Measurements from ENCODE around the gene RPN2.
"Not testable (repeated sequence)": the region's sequence is repeated elsewhere in the genome, so short reads cannot be mapped to it uniquely, and the experiment has no call there.

The RPN2 gene

DNA sequence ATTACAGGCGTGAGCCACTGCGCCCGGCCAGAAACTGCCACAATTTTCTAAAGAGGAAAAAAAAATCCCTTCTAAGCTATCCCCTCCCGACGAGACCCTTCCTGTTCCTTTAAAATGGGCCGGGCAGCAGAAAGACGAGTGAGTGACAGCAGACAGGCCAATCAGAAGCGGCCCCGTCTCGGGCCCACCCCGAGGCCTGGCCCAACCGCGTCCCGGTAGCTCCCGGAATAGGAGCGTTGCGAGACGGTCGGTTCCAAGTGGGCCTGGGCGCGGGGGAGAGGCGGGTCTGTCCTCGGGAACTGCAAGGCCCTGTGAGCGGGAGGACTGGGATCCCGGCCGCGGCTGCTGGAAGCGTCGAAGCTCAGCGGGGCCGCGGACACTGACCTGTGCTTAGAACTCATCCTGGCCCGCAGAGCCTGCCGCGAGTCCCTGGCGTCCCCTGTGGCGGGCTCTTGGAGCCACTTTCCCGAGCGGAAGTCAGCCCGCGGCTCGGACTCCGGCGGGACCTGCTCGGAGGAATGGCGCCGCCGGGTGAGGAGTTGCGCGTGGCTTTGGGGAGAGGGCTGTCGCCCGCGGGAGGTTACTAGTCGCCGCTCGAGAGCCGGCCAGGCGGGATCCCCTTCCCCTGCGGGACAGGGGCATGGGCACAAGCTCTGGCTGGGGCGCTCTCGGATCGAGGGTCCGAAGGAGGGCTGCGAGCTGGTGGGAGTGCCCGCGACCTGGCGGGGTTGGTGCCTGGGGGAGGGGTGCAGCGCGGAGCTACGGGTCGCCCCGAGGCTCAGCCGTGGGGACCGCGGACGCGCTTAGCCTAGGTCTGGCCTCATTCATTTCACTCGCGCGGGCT is at the start of gene RPN2, which contains the start of gene MROH8:
Gene RPN2, plus strand, starts transcription at position 492 of the 844 bp plus-strand sequence. Its CDS starts 27 bp downstream, at position 519.
Gene MROH8, minus strand, starts transcription at position 710 of the 844 bp plus-strand sequence.
- peak; percentile 95 to 97 for DNase-seq (ENCODE audit: low read depth in 2 of 2)

DNA sequence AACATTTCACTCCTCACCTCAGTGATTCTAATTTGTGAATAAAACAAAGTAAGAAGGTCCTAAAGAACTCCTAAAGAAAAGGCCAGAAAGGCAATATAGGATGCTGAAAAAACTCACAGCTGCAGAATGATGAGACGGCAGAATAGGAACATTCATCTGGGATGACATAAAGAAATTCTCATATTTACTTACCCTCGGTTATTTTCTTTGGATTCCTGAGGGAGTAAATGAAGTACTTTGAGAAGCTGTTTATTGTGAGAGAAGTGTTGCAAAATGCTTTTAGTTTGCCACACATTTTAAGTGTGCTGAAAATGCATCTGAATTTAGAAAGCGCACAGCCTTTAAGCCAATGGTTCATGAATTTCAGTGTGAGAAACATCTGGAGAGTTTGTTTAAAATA is 47.6 kb upstream of the RPN2 start:
- no peak for DNase-seq (ENCODE audit: low read depth in 2 of 2)

DNA sequence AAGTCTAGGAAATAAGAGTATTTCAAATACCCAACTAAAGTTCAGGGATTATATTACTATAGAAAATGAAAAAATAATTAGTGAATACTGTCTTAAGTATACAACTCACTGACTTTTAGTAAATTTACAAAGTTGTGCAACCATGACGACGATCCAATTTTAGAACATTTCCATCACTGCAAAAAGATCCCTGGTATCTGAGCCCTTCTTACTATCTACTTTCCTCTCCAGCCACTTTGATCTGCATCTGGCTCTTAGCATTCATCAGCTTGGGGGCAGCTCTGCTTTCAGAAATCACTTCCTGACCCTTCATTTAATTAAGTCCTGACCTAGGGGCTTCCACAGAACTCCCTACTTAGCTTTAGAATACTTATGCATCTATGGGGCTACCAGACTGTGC is 45.2 kb upstream of the RPN2 start:
- no peak for DNase-seq (ENCODE audit: low read depth in 2 of 2)

DNA sequence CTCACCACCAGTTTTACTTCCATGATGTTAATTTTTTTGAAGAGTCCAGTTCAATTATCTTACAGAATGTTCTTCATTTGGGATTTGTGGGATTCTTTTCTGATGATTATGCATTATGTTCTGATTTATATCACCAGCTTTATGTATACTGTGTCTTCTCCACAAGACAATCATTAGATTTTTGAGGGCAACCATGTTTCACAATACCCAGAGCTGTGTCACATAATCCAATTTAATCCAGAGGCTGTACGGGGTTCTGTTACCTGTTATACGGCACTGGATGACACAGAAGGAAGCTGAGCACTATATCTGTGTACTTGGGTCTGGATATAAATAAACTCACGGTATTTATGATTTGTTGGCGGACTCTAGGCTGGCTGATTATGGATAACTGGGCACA is 41.6 kb upstream of the RPN2 start:
- no peak for DNase-seq (ENCODE audit: low read depth in 2 of 2)

DNA sequence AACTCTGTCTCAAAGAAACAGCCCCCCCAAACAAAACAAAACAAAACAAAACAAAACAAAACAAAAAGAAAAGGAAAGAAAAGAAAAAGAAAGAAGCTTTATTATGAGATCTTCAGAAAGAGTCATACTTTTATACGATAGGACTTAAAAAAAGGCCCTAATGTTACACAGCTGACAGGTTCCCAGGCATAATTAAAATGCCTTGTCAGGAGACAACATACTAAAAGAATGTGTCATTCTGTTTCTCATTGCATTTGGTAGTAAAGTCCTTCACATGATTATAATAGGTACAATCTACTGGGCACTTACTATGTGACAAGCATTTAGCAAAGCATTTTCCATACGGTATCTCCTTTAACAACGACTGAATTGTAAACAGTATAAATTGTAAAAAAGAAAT is 36.4 kb upstream of the RPN2 start:
- DNase-seq (ENCODE audit: low read depth in 2 of 2) = no peak

DNA sequence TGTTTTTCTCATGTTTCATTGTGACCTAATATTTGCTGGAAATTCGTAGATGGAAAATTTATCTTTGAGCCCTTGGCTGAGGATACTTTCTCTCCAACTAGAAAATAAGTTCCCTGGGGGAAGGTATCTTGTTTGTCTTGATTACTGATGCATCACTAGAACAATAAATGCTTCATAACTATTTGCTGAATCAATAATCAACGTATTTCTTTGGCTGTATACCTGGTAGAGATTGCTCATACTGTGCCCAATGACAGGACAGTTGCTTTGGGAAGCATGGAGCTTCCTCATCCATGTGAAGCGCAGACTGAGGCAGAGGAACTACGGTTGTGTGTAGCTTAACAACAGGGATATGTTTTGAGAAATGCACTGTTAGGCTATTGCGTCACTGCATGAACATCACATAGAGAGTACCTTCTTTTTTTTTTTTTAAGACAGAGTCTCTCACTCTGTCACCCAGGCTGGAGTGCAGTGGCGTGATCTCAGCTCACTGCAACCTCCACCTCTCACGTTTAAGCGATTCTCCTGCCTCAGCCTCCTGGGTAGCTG is 34.2 kb upstream of the RPN2 start:
- no peak for DNase-seq (ENCODE audit: low read depth in 2 of 2)

DNA sequence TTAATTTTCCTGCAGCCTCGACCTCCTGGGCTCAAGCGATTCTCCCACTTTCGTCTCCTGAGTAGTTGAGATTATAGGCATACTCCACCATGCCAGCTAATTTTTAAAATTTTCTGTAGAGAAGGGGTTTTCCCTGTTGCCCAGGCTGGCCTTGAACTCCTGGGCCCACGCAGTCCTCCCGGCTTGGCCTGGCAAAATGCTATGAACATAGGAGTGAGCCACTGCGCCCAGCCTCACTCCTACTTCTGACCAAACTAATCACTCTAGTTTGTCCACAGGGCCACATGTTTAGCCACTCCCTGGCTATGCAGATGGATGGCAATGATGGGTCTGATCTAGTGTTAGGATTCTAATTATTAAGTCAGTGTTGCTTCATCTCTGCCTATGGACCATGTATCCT is 31.9 kb upstream of the RPN2 start:
- DNase-seq (ENCODE audit: low read depth in 2 of 2) = no peak

DNA sequence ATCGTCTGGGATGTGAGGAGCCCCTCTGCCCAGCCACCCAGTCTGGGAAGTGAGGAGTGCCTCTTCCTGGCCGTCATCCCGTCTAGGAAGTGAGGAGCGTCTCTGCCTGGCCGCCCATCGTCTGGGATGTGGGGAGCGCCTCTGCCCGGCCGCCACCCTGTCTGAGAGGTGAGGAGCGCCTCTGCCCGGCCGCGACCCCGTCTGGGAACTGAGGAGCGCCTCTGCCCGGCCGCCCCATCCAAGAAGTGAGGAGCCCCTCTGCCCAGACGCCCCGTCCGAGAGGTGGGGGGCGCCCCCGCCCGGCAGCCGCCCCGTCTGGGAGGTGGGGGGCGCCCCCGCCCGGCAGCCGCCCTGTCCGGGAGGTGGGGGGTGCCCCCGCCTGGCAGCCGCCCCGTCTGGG is 28.3 kb upstream of the RPN2 start:
- not testable (repeated sequence) for DNase-seq (ENCODE audit: low read depth in 2 of 2)

DNA sequence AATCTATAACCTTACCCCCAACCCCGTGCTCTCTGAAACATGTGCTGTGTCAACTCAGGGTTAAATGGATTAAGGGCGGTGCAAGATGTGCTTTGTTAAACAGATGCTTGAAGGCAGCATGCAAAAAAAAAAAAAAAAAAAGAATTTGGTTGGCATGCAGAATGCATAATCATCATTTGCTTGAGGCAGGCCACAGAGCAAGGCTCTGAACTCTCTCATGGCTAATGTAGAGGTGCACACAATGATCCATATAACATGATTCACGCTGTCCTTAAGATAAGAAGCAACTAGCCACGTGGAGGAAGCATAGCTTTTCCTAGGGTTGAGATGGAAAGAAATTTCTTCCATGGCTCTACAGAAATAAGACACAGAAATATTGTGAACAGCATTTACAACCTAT is 27.6 kb upstream of the RPN2 start:
- DNase-seq (ENCODE audit: low read depth in 2 of 2) = no peak

DNA sequence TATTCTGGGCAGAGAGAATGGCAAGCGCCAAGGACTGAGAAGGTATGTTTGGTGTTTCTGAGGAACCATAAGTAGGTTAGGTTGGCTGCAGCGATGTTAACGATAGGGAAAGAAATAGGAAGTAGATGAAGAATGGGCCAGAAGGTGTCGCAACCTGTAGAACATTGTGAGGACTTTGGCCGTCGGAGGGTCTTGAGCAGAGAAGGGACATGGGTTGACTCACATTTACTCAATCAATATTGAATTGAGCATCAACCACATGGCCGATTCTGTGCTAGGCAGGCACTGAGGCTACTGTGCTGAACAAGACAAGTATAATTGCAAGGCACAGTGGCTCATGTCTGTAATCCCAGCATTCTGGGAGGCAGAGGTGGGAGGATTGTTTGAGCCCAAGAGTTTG is 26.8 kb upstream of the RPN2 start:
- DNase-seq (ENCODE audit: low read depth in 2 of 2) = no peak

DNA sequence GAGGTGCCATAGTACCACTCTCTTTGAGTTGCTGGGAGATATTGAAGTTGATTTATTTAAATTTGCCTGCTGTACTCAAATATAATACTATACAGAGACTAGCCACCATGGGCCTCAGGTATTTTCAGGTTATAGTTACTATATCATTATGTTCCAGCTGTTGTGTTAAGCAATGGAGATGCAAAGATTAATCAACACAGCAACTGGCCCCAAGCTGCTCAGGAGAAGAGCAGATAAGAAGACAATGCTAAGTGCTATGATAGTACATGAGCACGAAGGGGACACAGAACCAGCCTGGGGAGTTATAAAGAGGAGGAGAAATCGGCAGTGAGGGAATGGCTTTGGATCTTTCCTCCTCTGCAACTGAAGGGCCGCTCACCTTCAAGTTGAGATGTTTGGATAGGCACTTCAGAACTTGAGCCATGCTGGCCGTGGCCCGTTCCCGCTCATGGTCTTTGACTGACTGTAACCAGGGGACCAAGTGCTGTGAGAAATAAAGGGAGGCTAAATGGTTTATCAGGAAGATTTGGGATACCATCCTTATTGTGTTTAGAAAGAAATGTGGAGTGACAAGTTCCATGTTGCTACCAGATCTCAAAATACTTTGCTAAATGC is 24.3 kb upstream of the RPN2 start:
- DNase-seq (ENCODE audit: low read depth in 2 of 2) = no peak

DNA sequence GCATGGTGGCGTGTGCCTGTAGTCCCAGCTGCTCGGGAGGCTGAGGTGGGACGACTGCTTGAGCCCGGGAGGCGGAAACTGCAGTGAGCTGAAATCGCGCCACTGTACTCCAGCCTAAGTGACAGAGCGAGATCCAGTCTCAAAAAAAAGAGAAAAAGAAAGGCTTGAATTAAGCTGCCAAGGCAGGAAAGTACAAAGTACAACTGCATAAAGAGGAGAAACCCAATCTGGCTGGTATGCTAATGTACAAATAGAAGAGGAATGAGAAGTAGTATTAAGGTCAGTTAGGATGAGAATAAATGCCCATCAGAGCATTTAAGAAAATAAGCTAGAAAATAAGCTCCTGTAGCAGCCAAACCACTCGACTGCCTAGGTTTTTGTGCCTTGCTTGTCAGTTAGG is 23.1 kb upstream of the RPN2 start:
- no peak for DNase-seq (ENCODE audit: low read depth in 2 of 2)

DNA sequence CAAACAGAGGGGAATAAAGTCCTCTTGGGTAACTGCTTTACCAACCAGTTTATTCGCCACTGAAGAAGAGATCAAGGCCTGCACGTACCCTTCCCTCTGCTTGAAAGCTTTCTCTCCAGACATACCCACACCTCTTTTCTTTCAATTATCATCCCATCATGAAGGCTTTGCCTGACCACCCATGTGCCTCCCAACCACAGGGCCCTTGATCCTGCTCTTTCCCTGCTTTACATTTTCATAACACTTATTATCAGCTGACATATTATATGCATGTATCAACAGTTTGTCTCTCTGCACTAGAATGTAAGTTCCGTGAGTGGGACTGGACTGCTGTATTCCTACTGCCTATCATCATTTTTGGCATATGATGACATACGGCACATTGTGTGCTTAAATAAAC is 20.9 kb upstream of the RPN2 start:
- DNase-seq (ENCODE audit: low read depth in 2 of 2) = no peak

DNA sequence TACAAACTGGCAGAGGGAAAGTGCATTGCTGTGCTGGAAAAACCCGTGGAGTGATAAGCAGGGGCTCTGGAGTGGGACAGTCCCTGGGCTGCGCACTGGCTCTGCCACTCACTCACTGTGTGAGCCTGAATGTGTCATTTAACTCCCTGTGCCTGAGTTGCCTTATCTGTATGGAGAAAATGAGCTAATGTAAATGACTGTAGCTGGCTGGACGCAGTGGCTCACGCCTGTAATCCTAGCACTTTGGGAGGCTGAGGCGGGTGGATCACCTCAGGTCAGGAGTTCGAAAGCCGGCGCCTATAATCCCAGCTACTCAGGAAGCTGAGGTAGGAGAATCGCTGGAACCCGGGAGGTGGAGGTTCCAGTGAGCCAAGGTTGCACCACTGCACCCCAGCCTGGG is 18.4 kb upstream of the RPN2 start:
- no peak for DNase-seq (ENCODE audit: low read depth in 2 of 2)

DNA sequence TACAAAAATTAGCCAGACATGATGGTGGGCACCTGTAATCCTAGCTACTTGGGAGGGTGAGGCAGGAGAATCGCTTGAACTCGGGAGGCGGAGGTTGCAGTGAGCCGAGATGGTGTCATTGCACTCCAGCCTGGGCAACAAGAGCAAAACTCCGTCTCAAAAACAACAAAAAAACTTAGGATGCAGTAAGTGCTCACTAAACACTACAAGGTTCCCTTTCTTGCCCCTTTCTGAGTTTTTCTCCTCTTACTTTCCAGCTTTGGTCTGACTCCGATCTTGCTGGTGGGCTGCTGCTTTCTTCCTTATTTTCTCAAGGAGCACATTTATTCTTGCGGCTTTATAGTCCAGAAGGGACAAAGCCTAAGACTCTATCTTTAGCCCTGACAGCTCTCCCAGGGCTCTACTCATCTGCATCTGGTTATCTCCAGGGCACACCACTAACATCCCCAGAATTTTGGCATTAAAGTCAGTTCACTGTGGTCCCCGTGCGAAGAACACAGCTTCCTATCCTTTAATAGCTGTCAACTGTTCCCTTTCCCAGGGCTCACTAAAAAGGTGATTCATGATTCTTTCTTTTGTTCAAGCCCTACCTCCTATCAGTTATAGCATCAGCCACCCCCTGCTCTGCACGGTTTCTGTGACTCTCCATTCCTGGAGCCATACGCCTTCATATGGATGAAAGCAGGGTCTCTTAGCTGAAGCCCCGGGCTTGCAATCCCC is 17.1 kb upstream of the RPN2 start:
- DNase-seq (ENCODE audit: low read depth in 2 of 2) = no peak

DNA sequence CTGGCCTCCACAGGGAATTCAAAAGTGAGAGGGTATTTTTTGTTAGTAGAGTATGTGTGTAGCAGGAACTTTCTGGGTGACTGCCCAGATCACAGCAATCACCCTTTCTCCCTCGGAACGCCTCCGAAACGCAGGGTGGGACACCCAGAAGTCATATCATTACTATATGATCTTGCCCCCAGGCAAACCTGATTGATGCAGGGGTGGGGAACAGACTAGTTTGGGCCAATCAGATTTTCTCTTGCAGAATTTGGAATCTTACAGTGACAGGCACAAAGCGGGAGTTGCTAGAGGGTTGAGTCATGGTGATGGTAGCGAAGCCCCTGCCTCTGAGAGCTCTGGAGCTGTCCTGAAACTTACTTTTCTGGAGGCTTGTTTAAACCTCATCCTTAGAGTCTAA is 16.5 kb upstream of the RPN2 start:
- DNase-seq (ENCODE audit: low read depth in 2 of 2) = no peak

DNA sequence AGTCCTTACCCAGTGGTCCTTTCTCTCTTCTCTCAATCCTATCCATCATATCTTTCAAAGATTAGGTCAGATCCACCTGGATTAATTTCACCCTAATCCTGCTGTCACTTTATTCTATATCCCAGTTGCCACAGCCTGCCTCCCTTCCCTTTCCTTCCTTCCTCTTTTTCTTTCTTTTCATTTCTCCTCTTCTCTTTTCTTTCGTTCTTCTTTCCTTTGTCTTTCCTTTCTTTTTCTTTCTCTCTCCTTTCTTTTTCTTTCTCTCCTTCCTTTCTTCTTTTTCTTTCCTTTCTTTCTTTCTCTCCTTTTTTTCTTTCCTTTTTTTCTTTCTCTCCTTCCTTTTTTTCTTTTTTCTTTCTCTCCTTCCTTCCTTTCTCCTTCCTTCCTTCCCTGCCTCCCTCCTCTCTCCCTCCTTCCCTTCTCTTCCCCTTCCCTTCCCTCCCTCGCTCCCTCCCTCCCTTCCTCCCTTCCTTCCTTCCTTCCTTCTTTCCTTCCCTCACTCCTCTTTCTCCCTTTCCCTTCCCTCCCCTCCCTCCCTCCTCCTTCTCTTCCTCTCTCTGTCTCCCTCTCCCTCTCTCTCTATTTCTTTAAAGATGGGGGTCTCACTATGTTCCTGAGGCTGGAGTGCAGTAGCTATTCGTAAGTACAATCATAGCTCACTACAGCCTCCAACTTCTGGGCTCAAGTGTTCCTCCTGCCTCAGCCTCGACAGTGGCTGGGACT is 15.1 kb upstream of the RPN2 start:
- DNase-seq (ENCODE audit: low read depth in 2 of 2) = no peak

DNA sequence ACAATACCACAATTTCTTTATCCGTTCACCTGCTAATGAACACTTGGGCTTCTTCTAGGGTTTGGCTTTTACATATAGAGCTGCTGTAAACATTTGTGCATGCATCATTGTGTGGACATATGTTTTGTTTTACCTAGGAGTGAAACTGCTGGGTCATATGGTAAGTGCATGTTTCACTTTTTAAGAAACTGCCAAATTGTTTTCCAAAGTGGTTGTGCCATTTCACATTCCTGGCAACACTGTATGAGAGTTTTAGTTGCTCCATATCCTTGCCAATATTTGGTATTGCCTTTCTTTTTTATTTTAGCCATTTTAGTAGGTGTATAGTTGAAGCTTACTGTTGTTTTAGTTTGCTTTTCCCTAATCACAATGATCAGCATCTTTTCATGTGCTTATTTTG is 14.1 kb upstream of the RPN2 start:
- no peak for DNase-seq (ENCODE audit: low read depth in 2 of 2)

DNA sequence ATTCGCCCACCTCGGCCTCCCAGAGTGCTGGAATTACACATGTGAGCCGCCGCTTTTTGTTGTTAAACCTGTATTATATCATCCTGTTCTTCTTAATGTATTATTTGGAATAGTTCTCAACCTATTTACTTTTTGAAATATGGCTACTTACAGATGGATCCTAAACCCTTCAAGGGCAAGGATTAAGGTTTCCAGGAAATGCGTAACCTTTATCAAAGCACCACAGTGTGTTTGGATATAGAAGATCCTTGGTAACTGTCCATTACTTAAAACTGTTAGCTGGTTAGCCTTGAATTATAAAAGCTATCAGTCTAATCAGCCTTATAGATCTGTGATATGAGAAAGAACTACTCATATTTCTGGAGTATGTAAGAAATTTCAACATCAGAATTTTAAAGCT is 12.3 kb upstream of the RPN2 start:
- no peak for DNase-seq (ENCODE audit: low read depth in 2 of 2)

DNA sequence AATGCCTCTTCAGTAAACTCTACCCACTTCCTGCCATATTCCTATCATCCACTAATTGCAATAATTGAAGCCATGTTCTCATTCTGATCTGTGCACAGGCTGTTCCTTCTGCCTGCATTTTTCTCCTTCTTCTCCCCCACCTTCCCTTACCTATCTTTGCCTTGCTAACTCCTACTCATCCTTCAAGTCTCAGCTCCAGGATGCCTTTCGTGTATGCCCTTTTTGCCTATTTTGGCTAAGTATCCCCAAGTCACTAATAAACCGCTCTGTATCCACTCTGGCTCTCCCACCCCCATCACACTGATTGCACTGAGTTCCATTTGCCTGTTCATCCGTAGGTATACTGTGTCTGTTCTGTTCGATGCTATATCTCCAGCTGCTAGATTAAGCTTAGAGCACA is 6.3 kb upstream of the RPN2 start:
- no peak for DNase-seq (ENCODE audit: low read depth in 2 of 2)

DNA sequence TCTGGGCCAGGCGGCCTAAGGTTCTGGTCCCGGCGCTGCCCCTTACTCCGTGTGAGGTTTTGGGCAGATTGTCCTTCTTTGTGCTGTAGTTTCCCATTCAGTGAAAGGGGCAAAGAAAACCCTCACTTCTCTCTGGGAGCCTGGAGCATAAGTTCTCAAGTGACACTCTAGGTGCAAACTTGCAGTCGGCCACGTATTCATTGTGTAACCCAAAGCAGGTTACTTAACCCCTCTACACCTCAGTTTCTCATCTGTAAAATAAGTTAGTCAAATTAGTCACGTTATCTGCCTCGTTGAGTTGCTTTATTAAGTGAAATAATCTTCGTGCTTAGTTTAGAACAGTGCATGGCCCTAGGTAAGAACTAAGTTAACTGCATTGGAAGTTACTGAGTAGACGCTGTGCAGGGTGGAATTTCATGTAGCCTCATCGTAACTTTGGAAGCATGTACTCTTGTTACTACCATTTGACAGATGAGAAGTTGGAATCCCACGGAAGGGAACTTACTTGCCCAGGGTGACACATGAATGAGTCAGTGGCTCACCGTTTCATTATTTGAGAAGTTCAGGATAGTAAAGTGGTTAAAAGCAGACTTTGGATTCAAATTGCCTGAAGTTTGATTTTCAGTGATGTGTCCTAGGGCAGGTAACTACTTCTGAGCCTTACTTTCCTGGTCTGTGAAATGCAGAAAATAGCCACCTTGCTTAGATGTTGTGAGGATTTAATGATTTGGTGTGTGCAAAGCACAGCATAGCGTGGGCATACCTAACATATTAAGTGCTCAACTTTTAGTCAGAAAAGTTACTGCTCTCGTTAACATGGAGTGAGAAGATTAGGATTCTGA is 774 bp downstream of the RPN2 start:
- DNase-seq (ENCODE audit: low read depth in 2 of 2) = no peak

Measured in fibroblast of skin of left biceps (primary cell).